GM12801 (cell line): ENCODE data around the gene AMN1.

Experiments used
- CTCF ChIP-seq: IDR thresholded peaks from one replicate; pipeline ENCODE4 v1.5.1; 2011; ENCODE audit warnings: control low read depth; ENCODE audit not compliant: insufficient read length; ENCODE audit errors: extremely low read depth

Gene AMN1

GRCh38 chr12:31742891-31743290 is 14.1 kb upstream of the AMN1 start:
- TF ChIP-seq CTCF: no peak

GRCh38 chr12:31740628-31741027 is 11.8 kb upstream of the AMN1 start:
- no peak for TF ChIP-seq CTCF

GRCh38 chr12:31737763-31738162 is 8.9 kb upstream of the AMN1 start:
- no peak for TF ChIP-seq CTCF

GRCh38 chr12:31737345-31737744 is 8.5 kb upstream of the AMN1 start:
- no peak for TF ChIP-seq CTCF

GRCh38 chr12:31736472-31736871 is 7.7 kb upstream of the AMN1 start:
- TF ChIP-seq CTCF: no peak

- no peak for TF ChIP-seq CTCF
These were observed 4.2 kb upstream of the AMN1 start for GRCh38 chr12:31732926-31733548.

GRCh38 chr12:31729705-31730104 is 884 bp upstream of the AMN1 start:
- TF ChIP-seq CTCF: no peak
